8988T (cell line): Measurements from ENCODE around the gene MSI2.

Source experiments
- DNase-seq: peaks from one replicate; pipeline ENCODE4 v3.0.0; 2011

Gene MSI2

GRCh38 chr17:57713140-57713539, 456.8 kb downstream of the MSI2 start:
- DNase-seq = no peak

- DNase-seq = no peak
Measured at GRCh38 chr17:57714665-57715180, 458.4 kb downstream of the MSI2 start.

GRCh38 chr17:57715981-57716380, 459.7 kb downstream of the MSI2 start:
- no peak for DNase-seq

DNA sequence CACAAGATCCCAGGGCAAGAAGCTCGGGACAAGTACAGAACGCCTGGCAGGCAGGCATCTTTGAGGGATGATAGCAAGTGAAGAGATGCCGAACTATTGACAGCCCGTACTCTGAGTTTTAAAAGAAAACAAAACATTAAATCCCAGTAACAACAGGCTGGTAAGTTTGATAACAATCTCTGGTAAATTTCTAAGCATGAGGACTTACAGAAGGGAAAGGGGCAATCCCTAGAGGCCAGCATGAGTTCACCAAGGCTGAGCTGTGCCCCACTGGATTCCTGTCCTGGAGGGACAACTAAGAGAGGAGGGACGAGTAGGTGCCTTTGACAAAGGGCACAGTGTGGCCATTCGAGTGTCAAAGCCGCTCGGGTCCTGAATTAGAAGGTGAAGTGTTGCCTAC, 462.6 kb downstream of the MSI2 start:
- no peak for DNase-seq

DNA sequence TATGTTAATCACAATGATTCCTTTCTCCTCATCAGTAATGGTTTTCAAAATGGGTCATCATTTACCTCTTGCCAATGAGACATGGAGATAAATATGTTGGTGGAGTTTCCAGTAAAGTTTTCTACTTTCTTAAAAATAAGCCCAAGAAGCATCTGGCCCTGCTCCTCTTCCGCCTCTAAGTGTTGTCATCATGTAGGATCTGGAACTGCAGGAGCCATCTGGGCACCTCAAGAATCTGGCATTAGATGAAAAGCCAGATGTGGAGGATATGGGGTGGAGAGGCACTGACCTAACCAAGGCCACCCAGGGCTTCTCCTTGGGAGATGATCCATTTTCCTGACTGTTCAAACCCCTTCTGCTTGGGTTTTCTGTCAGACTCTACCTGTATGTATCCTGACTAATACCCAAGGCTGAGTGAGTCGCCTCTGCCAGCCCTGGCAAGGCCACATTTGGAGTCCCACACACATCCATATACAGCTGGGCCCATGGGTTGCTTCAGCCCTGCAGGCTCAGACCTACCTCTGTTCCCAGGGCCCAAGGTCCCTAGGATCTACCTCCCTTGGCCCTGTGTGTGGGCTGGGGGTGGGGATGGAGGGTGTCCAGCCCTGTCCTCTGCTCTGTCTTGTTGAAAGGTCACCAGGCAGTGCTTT, 464.2 kb downstream of the MSI2 start:
- DNase-seq = no peak

DNA sequence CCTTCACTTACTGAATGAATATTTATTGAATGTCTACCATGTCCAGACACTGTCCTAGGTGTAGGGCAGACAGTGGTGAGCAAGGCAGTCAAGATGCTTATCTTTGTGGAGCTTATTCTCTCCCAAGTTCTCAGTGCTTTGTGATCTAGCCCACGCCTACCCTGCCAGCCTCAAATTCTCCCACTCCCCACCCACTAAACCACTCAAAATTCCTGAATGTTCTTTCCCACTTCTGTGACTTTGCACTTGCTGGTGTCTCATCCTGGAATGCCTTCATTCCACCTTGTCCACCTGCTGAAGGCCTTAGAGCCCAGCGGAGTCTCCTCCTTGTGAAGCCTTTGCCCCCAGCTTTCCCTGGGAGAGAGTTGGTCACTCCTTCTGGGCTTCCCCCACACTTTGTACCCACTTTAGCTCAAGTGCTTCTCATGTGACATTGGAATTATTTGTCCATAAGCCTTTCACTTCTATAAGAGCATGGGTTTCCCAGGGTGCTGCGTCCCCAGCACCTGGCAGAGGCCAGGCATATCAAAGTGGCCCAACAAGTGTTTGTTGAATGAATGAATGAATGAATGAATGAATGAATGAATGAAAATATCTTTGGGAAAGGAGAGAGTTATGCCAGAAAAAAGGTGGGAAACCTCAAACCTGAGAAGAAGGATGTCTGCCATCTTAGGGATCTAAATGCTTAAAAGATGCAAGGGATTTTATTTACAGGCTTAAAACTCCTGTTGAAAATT, 465.8 kb downstream of the MSI2 start:
- DNase-seq = no peak

DNA sequence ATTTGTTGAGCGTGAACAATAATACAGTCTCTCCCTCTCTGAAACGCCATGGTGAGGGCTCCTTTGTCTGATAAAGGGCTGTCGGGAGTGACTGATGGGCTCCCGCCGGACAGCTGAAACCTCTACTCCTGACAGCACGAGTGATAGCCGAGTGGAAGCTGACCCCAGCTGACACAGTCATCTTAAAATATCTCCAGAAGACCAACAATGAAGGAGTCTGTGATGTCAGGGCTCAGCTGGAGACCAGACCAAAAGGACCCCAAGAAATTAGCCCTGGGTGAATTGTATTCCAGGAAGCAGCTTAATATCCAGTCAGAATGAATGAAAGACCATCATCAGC, 466.4 kb downstream of the MSI2 start:
- no peak for DNase-seq

DNA sequence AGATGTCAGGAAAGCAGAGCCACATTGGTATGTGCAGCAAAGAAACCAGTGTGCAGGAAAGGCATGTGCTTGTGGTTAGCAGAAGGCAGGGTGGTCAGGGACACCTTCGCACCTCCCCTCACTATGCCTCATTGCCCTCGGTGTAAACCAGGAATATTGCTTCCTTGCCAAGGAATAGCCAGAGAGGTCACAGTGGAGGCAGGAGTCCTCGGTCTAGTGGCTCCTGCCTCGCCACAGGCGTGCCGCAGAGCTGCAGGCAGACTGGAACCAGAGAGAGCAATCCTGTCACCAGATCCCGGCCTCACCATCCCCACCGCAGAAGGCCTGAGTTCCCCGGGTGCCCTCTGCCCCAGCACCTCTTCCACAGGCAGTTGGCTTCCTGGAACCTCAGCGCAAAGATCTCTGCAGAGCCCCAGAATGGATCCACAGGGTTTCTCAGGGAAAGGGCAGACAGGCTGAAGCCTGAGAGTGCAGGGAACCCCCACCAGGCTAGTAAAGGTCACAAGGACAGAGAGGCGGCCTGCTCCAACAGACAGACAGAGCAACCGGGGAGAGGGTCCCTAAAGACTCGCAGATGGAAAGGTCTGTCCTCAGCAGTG, 467.2 kb downstream of the MSI2 start:
- no peak for DNase-seq

DNA sequence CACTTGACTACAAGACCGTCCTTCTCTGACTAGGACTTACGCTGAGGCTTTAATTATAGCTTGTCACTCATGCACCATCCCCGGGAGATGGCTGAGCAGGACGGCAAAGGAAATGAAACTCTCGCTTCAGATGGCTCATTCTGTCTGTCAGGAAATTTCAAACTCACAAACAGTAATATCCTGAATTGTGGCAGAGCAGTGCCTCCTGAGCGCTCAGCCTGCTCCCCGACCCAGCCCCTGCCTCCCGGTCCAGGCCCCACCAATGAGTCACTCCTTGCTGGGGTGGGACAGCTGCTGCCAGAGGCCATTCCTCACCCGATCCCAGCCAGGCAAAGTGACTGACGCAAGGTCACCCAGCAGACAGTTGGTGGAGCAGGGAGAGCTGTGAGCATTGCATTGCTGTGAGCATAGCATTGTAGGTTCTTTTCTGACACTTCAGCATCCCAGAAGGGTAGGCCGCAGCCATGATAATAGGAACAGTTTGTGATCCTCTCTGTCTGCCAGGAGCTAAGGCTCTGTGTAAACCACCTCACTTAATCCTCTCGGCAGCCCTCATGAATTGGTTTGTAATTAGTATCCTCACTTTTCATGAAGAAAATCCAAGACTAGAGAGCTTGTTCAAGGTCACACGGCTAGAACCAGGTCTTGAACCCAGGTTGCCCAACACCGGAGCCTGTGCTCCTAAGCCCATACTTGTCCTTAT, 467.9 kb downstream of the MSI2 start:
- no peak for DNase-seq

- DNase-seq = no peak
Measured at GRCh38 chr17:57724729-57725125, 468.4 kb downstream of the MSI2 start.

- no peak for DNase-seq
Measured at GRCh38 chr17:57726213-57726790, 470.0 kb downstream of the MSI2 start.

GRCh38 chr17:57726838-57727237, 470.5 kb downstream of the MSI2 start:
- DNase-seq = no peak

DNA sequence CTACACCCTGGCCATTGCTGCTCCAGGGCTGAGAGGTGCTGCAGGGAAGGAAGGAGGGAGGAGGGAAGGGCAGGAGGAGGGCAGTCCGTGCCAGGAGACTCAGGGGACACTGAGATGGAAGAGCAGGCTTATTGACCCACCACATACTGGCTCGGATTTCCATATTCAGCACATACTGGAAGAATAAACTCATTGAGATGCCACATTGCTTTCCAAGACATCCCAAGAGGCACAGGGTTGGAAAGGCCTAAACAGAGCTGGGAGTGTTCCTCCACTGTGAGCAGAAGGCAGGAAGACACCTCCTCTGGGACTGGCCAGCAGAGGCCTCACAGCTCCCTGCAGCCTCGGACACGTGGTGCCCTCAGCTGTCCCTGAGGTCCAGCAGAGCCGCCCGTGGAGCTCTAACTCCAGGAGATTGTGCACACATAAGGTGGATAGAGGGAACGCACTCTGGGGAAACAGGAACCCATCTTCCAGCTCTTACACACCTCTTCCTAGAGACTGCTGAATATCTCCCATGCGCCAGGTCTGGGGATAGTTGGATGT, 471.4 kb downstream of the MSI2 start:
- no peak for DNase-seq

- DNase-seq = no peak
Measured at GRCh38 chr17:57730026-57730701, 473.8 kb downstream of the MSI2 start.

DNA sequence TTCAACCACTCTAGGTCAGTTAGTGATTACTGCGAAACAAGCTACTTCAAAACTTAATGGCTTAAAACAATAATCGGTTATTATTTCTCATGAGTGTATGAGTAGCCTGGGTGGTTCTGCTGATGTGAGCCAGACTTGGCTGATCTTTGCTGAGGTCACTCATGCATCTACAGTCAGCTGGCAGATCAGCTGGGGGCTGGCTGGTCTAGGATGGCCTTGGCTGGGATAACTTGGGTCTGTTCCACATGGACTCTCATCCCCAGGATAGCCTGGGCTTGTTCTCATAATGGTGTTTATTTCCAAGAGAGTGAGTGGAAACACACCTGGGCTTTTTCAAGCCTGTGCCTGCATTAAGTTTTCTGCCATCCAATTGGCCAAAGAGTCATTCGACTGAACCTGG, 475.7 kb downstream of the MSI2 start:
- no peak for DNase-seq

- no peak for DNase-seq
Measured at GRCh38 chr17:57733085-57733484, 476.8 kb downstream of the MSI2 start.
